GM12872 (cell line): ENCODE data around the gene NR5A1.

Experiments used
- TF ChIP-seq, protein P1 (sequence below): IDR thresholded peaks from 3 replicates; pipeline ENCODE4 v1.5.1; 2011; ENCODE audit warnings: low read depth, mild to moderate bottlenecking, low read length, moderate library complexity; ENCODE audit not compliant: insufficient read depth

The NR5A1 gene

DNA sequence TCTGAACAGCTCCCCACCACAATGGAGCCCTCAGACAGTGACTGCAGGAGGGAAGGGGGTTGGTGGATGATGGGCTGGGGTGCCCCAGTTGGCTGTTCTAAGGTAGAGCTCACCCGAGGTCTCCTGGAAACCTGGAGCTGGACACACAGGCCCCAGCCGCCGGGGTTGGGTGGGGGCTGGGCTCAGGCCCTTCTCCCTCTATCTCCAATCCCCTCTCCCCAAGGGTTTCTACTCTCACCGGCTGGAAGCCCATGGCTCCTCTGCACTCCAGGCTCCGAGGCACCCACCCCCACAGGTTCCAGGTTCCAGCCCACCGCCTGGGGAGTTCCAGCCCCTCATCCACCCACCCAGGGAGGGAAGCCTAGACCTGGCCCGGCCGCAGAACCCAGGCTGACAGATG, 766 bp downstream of the NR5A1 start:
- TF ChIP-seq, protein P1, sequence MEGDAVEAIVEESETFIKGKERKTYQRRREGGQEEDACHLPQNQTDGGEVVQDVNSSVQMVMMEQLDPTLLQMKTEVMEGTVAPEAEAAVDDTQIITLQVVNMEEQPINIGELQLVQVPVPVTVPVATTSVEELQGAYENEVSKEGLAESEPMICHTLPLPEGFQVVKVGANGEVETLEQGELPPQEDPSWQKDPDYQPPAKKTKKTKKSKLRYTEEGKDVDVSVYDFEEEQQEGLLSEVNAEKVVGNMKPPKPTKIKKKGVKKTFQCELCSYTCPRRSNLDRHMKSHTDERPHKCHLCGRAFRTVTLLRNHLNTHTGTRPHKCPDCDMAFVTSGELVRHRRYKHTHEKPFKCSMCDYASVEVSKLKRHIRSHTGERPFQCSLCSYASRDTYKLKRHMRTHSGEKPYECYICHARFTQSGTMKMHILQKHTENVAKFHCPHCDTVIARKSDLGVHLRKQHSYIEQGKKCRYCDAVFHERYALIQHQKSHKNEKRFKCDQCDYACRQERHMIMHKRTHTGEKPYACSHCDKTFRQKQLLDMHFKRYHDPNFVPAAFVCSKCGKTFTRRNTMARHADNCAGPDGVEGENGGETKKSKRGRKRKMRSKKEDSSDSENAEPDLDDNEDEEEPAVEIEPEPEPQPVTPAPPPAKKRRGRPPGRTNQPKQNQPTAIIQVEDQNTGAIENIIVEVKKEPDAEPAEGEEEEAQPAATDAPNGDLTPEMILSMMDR: no peak

DNA sequence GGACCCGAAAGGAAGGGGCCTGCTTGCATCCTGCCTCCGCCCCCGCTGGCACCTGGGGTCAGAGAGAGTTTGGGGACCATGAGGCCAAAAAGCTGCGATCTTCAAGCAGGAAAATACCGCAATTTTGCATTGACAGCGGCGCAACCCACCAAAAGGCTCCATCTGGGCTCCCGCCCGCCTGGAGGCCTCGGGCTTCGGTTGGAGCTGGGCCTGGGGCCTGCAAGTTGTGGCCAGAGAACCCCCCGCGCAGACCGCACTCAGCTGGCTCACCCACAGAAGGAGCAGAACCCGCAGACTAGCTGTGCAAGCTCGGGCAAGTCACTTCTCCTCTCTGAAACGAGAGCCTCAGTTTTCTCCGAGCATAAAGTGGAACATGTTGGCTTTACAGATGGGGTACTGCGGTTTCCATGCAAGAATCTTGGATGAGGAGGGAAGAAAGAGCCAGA, 1.3 kb downstream of the NR5A1 start:
- TF ChIP-seq, protein P1: no peak

DNA sequence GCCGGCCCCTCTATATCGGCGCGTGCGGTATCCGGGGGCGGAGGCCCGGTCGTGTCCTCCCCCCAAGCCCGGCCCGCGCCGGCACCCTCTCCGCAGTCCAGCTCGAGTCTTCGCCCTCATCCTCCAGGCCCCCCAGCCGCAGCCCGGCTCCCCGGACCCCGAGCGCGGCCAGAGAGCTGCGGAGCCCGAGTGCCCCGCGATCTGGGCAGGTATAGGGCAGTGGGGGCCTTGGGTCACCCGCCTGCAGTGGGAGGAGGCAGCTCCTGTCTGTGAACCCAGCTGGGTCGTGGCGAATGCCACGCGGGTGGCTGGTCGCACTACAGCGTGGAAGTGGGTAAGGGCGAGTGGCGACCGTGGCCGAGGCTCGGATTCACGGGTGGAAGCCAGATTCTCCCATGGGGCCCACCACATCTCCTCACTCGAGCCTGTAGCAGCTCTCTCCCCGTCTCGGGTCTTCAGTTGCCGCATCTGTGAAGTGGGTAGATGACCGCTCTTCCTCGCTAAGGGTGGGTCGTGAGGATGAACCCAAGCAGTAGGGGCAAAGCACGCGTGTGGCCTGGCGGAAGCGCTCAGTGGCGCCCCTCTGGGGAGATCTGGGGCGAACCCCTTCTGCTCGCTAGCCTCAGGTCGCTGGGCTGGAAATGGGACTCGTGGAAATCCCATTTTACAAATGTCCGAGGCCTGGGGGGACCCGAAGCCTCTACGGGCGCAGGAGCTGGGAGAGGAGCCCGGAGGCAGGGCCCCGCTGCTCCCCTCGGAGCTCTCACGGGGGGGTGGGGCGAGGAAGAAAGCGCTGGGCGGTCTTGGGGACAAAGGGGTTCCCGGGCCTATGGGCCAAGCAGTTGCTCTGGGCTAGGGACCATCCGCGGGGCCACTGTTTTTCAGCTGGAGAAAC, 1.9 kb downstream of the NR5A1 start:
- TF ChIP-seq, protein P1: no peak

DNA sequence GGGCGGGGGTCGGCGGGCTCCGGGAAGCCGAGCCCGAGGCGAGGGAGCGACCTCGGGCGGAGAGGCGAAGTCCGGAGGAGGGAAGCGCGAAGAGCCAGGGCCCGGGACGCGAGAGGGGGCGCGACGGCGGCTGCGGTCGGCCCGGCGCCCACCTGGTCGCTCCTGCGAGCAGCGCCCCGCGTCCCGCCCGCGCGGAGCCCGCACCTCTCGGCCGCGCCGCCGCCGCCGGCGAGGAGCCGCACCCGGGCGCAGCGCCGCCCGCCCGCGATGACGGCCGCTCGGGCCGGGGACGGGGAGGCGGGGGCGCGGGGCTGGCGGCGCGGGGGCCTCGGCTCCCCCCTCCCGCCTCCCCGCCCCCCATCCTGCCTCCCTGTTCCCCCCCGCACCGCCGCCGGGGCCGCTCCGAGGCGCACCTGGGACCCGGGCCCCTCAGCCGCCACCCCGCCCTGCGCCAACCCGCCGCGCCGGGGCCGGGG, 2.6 kb downstream of the NR5A1 start:
- TF ChIP-seq, protein P1: no peak

DNA sequence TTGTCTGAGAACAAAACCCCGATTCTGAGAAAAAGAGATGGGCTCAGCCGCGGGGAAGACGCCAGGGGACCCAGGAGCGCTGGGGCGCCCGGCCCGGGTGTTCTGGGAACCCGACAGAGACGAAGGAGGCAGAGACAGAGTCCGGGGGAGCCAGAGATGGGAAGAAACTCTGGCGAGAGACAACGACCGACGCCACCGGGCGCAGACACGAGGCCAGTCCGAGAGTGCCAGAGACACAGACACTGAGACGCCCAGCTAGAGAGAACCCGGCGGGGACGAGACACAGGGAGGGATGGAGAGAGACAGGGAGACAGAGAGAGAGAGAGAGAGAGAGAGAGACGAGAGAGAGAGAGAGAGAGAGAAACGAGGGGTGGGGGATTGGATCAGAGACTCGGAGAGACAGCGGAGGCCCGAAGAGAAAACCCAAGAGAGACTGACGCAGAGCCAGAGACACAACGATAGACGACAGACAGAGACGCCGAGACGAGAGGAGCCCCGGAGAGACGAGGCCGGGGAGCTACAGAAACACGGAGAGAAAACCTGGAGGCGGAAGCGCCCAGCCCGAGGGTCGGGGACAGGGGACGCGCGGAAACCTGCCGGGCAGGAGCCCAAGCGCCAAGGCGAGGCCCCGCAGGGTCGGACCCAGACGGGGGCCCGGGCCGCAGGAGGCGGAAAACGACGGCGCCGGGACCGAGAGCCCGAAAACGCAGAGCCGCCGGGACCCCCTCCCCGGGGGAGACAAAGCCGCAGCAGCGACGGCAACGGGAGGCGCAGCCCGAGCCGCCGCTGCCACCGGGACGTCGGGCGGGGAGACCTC, 3.3 kb downstream of the NR5A1 start:
- TF ChIP-seq, protein P1: no peak

DNA sequence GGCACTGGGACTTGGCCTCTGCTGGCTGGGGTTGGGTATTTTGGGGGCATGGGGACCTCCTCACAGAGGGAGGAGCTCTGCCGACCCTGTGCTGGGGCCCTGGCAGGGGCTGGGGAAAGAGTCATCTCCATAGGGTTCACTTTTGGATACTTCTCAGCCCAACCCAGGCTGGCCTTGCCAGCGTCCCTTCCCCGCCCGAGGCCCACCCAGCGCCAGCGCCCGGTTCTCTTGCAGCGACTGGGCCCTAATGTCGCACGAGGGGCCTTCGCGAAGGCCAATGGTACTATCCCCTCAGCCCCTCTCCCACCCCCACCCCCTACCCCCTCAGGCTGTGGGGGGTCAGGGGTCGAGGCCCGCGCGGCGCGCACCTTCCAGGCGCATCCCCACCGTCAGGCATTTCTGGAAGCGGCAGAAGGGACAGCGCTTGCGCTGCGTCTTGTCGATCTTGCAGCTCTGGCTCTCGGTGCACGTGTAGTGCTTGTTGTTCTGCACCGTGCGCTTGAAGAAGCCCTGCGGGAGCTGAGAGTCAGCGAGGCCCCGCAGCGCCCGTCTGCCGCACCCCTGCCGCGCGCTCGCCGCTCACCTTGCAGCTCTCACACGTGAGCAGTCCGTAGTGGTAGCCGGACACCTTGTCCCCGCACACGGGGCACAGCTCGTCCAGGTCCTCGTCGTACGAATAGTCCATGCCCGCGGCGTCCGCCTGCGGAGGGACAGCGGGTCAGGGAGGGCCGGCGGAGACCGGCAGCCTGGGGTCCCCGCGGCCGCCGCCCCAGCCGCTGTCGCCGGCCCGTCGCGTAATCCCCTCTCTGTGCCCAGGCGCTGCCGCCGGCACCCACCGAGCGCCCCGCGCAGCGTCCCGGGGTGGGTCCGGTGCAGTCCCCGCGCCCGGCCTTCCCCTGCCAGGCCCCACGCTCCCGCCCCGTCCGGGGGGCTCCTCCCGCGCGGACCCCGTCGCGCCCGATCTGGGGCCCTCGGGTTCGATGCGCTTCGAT, 4.2 kb downstream of the NR5A1 start:
- TF ChIP-seq, protein P1: no peak
